HG03175 (cell line): ENCODE measurements around the gene PKP4.
"Not testable (repeated sequence)": the region's sequence is repeated elsewhere in the genome, so short reads cannot be mapped to it uniquely, and the experiment has no call there.

ENCODE experiments used
- ATAC-seq: cut with Tn5 transposase; IDR thresholded peaks from one replicate; pipeline ENCODE4 v1.9.1; 2021; ENCODE audit warnings: mild to moderate bottlenecking, moderate library complexity; ENCODE audit not compliant: unreplicated experiment

Gene PKP4, protein sequence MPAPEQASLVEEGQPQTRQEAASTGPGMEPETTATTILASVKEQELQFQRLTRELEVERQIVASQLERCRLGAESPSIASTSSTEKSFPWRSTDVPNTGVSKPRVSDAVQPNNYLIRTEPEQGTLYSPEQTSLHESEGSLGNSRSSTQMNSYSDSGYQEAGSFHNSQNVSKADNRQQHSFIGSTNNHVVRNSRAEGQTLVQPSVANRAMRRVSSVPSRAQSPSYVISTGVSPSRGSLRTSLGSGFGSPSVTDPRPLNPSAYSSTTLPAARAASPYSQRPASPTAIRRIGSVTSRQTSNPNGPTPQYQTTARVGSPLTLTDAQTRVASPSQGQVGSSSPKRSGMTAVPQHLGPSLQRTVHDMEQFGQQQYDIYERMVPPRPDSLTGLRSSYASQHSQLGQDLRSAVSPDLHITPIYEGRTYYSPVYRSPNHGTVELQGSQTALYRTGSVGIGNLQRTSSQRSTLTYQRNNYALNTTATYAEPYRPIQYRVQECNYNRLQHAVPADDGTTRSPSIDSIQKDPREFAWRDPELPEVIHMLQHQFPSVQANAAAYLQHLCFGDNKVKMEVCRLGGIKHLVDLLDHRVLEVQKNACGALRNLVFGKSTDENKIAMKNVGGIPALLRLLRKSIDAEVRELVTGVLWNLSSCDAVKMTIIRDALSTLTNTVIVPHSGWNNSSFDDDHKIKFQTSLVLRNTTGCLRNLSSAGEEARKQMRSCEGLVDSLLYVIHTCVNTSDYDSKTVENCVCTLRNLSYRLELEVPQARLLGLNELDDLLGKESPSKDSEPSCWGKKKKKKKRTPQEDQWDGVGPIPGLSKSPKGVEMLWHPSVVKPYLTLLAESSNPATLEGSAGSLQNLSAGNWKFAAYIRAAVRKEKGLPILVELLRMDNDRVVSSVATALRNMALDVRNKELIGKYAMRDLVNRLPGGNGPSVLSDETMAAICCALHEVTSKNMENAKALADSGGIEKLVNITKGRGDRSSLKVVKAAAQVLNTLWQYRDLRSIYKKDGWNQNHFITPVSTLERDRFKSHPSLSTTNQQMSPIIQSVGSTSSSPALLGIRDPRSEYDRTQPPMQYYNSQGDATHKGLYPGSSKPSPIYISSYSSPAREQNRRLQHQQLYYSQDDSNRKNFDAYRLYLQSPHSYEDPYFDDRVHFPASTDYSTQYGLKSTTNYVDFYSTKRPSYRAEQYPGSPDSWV

GRCh38 chr2:158456309-158457066 lies at the start of gene PKP4, which contains the start of gene CCDC148:
TSS of gene PKP4 (plus strand) at chr2:158456952. CDS start at chr2:158533185, 76,233 bp downstream.
TSS of gene CCDC148 (minus strand) at chr2:158456753. CDS start at chr2:158456439, 314 bp downstream.
- ATAC-seq, result peak; percentile 90

GRCh38 chr2:158407031-158407430 lies 49.7 kb upstream of the PKP4 start:
- ATAC-seq, result no peak

DNA sequence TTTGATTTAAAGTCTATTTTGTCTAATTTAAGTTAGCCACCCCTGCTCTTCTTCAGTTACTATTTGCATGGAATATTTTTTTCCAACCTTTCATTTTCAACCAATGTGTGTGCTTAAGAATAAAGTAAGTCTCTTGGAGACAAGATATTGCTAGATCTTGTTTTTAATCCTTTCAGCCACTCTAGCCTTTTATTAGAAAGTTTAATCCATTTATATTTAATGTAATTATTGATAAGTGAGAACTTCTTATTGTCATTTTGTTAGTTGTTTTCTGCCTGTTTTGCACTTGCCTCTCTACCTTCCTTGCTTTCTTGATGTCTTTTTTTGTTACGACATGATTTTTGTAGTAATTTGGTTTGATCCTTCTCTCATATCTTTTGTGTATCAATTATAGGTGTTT lies 46.6 kb upstream of the PKP4 start:
- no peak for ATAC-seq

- no peak for ATAC-seq
Observed at GRCh38 chr2:158411748-158412147, 45.0 kb upstream of the PKP4 start.

GRCh38 chr2:158412206-158412605 lies 44.5 kb upstream of the PKP4 start:
- ATAC-seq, result no peak

DNA sequence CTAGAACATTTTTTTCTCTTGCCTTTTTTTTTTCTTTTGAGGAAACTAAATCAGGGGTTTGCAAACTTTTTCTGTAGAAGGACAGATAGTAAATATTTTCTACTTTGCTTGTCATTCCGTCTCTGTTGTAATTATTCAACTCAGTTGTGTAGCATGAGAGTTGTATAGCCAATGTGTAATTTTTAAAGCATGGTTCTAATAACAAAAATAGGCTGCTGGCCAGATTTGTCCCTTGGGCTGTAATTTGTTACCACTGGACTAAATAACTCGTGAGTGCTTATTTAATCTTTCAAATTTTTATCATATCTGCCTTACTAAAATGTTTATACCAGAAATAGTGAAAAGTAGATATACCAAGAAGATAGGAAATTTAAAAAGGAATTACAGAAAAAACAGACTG lies 43.2 kb upstream of the PKP4 start:
- no peak for ATAC-seq

DNA sequence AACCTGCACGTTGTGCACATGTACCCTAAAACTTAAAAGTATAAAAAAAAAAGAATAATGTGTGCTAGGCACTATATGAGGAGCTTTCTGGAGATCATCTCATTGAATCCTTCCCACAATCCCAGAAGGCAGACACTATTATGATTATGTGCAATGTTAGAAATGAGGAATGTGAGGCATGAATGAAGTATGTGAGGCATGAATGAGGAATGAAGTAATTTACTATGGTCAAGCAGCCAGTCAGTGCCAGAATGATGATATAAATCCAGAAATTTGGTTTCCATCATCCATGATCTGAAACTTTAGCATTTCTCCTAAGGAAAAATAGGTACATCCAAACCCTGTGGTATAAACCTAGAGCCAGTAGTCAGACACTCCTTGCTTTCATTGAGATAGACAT lies 42.2 kb upstream of the PKP4 start:
- ATAC-seq, result no peak

- no peak for ATAC-seq
Observed at GRCh38 chr2:158432117-158432516, 24.6 kb upstream of the PKP4 start.

- ATAC-seq, result not testable (repeated sequence)
Observed at GRCh38 chr2:158433716-158434115, 23.0 kb upstream of the PKP4 start.

DNA sequence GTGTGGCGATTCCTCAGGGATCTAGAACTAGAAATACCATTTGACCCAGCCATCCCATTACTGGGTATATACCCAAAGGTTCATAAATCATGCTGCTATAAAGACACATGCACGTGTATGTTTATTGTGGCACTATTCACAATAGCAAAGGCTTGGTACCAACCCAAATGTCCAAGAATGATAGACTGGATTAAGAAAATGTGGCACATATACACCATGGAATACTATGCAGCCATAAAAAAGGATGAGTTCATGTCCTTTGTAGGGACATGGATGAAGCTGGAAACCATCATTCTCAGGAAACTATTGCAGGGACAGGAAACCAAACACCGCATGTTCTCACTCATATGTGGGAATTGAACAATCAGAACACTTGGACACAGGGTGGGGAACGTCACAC lies 17.7 kb upstream of the PKP4 start:
- ATAC-seq, result not testable (repeated sequence)

- no peak for ATAC-seq
Observed at GRCh38 chr2:158443606-158444005, 13.1 kb upstream of the PKP4 start.

DNA sequence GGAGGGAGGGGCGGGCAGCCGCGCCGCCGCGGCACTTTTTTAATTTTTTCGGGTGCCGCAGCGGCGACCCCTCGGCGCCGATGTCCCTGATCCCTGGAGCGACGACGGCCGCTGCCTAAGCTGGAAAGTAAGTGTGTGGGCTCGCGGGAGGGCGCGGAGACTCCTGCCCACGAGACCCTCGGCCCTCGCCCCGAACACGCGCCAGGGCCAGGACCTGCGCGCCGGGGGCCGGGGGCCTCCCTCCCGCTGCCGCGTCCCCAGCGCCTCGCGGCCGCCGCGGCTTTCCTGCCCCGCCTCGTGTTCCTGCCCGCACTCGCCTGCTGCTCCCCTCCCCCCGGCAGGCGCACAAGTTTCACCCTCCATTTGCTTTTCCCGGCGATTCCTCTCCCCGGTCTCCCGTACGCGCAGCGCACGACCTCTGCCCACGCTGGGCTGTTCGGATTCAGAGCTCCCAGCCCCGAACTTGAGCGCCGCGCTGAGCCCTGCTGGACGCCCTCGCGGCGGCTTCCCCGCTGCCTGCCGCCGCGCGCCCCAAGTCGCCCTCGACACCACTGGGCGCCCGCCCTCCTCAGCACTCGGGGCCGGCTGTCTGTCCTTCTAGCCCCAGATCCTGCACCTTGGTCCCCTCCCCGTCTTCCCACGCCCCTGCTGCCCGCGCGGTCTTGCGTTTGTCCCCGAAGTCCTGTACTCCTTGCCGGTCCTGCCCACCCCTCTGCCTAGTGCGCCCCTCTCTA lies 507 bp downstream of the PKP4 start:
- ATAC-seq, result peak; percentile 42

GRCh38 chr2:158457826-158458616 lies 1.3 kb downstream of the PKP4 start:
- ATAC-seq, result peak; percentile 53

DNA sequence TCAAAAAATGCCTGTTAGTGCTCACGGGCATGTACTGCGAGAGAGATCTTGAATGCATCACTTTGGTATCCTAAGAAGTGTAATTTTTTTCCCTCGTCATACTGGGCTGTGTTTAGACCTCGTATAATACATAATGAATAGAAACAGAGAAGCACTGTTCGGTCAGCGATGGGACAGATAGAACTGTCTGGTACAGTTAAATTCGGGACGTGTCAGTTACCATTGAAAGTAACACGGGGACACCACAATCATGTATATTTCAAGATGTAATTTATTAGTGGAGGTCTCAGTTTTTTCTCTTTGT lies 1.8 kb downstream of the PKP4 start:
- ATAC-seq, result no peak

DNA sequence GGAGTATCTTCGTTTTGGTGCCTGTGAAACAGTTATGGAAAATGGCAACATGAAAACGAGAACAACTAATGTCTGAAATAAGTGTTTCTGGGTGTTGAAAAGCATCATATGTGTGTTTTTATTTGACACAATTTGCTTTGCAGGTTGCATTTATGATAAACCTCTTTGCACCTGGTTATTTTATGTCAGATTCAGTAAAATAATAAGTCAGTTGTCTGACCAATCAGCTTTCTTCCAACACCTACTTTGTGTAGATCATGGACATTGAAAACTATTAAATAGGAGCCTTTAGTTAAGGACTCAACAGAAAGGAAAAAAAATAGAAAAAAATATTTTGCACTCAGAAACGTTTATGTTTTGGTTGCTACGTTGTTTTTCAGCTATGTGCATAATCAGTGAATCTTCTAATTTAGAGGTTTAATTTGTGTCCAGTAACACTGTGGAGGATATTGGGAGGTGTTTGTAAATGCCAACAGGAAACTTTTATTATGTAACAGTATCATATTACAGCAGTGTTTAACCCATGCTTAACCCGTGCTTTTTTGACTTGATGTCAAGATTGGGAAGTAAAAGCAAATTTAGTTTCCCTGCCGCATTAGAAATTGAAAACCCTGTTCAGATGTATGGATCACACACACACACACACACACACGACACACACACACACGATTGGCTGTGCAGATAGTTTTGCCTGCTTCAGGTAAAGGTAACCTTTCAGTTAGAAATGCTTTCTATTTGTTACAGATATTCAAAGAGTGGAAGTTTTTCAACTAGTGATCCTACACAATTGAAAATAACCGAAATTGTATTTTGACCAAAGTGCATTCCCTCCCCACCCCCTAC lies 2.6 kb downstream of the PKP4 start:
- ATAC-seq, result no peak

- no peak for ATAC-seq
Observed at GRCh38 chr2:158460632-158461297, 4.0 kb downstream of the PKP4 start.

- ATAC-seq, result no peak
Observed at GRCh38 chr2:158463496-158464095, 6.8 kb downstream of the PKP4 start.
